H1 (cell line): Measurements from ENCODE around the gene LDLRAD1. TPM values are rescaled to one million over a fixed set of nuclear protein-coding genes. Genes with fewer than 3 reads are reported as not detected.

Source experiments
- FOSL1 ChIP-seq: IDR thresholded peaks from 2 replicates; pipeline ENCODE4 v1.6.1; 2011; ENCODE audit warnings: mild to moderate bottlenecking, low read depth, low read length, moderate library complexity; ENCODE audit not compliant: insufficient read depth
- KDM4A ChIP-seq: IDR thresholded peaks from one replicate; pipeline ENCODE4 v1.7.1; 2012; ENCODE audit warnings: low read depth, mild to moderate bottlenecking, moderate library complexity, low read length, inconsistent platforms; ENCODE audit not compliant: severe bottlenecking
- RAD21 ChIP-seq, 2 experiments: IDR thresholded peaks in 1 of 2; conservative IDR thresholded peaks in 1 of 2; 2 replicates each; pipeline ENCODE4 v1.6.1; 2011; ENCODE audit warnings: low read depth in 2 of 2, low read length in 2 of 2, improper control_type of control experiment in 1 of 2, inconsistent platforms in 1 of 2, mild to moderate bottlenecking in 1 of 2, moderate library complexity in 1 of 2
- SP2 ChIP-seq: IDR thresholded peaks from 2 replicates; pipeline ENCODE4 v1.6.1; 2012; ENCODE audit warnings: mild to moderate bottlenecking, low read length, inconsistent platforms
- TAF7 ChIP-seq: optimal IDR thresholded peaks from 2 replicates; pipeline ENCODE3; 2011; ENCODE audit warnings: low read depth, mild to moderate bottlenecking, inconsistent platforms, low read length, moderate library complexity, borderline replicate concordance
- TCF12 ChIP-seq: IDR thresholded peaks from 2 replicates; pipeline ENCODE4 v1.6.1; 2011; ENCODE audit warnings: low read depth, mild to moderate bottlenecking, low read length
- polyA plus RNA-seq, 7 experiments: library from polyadenylated mRNA; depleted of rRNA in 3 of 7; stranded (reverse) in 5 of 7; unstranded in 2 of 7; fragments of >200 nt in 5 of 7; fragments of 200-250 nt in 2 of 7; gene quantifications; 1 replicate in 5 of 7; 2 replicates in 1 of 7; 4 replicates in 1 of 7; pipeline versions ENCODE4 v1.2.1 to v1.2.3, GENCODE V29; 2011 to 2013; ENCODE audit warnings: missing spikeins in 2 of 7, mixed read lengths in 2 of 7
- total RNA-seq: library from RNA; stranded (reverse); fragmentation: NEBNext Ultra II Directional; extraction: Animal tissue kit (Norgen Biotek cat#: 25700); gene quantifications from 2 replicates; pipeline ENCODE4 v1.2.1, GENCODE V29; 2021
- TF ChIP-seq, protein P1 (sequence below): fragments of 300-600 bp; sonication (generic); IDR thresholded peaks from 2 replicates; pipeline ENCODE4 v1.7.1; 2012; ENCODE audit warnings: low read length, moderate library complexity, mild to moderate bottlenecking, inconsistent platforms; ENCODE audit not compliant: insufficient replicate concordance

The LDLRAD1 gene
- total and polyA plus RNA-seq, 2 of the 8 experiments (the other 6 are each of a cell fraction or from before 2014, with no cell fraction given): not detected

DNA sequence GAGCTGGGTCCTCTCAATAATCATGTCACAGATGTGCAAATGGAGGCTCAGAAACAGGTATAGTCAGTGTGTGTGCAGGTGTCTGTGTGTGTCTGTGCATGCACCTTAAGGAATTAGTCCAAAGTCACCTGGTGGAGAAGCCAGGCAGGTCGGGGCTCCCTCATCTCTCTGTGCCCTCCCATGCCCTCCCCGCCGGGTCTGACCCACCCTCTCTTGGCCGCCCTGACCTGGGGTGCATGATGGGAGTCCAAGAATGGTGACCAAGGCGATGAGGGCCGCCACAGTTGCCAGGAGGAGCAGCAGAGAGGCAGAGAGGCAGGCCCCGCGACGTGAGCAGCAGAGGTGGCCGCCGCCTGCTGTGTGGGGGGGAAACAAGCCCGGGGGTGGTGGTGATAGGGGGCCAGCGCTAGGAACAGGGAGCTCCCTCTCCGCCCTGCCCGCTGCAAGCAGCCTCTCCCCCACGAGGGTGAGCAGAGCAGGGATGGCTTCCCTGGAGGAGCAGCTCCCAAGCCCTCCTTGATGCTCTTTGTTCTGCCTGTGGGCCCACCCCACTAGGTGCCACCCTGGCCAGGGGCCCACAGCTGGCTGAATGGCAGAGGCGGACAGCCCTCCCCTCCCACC lies 3.9 kb downstream of the LDLRAD1 start (continued):
- no peak for TF ChIP-seq SP2
- TF ChIP-seq, protein P1, sequence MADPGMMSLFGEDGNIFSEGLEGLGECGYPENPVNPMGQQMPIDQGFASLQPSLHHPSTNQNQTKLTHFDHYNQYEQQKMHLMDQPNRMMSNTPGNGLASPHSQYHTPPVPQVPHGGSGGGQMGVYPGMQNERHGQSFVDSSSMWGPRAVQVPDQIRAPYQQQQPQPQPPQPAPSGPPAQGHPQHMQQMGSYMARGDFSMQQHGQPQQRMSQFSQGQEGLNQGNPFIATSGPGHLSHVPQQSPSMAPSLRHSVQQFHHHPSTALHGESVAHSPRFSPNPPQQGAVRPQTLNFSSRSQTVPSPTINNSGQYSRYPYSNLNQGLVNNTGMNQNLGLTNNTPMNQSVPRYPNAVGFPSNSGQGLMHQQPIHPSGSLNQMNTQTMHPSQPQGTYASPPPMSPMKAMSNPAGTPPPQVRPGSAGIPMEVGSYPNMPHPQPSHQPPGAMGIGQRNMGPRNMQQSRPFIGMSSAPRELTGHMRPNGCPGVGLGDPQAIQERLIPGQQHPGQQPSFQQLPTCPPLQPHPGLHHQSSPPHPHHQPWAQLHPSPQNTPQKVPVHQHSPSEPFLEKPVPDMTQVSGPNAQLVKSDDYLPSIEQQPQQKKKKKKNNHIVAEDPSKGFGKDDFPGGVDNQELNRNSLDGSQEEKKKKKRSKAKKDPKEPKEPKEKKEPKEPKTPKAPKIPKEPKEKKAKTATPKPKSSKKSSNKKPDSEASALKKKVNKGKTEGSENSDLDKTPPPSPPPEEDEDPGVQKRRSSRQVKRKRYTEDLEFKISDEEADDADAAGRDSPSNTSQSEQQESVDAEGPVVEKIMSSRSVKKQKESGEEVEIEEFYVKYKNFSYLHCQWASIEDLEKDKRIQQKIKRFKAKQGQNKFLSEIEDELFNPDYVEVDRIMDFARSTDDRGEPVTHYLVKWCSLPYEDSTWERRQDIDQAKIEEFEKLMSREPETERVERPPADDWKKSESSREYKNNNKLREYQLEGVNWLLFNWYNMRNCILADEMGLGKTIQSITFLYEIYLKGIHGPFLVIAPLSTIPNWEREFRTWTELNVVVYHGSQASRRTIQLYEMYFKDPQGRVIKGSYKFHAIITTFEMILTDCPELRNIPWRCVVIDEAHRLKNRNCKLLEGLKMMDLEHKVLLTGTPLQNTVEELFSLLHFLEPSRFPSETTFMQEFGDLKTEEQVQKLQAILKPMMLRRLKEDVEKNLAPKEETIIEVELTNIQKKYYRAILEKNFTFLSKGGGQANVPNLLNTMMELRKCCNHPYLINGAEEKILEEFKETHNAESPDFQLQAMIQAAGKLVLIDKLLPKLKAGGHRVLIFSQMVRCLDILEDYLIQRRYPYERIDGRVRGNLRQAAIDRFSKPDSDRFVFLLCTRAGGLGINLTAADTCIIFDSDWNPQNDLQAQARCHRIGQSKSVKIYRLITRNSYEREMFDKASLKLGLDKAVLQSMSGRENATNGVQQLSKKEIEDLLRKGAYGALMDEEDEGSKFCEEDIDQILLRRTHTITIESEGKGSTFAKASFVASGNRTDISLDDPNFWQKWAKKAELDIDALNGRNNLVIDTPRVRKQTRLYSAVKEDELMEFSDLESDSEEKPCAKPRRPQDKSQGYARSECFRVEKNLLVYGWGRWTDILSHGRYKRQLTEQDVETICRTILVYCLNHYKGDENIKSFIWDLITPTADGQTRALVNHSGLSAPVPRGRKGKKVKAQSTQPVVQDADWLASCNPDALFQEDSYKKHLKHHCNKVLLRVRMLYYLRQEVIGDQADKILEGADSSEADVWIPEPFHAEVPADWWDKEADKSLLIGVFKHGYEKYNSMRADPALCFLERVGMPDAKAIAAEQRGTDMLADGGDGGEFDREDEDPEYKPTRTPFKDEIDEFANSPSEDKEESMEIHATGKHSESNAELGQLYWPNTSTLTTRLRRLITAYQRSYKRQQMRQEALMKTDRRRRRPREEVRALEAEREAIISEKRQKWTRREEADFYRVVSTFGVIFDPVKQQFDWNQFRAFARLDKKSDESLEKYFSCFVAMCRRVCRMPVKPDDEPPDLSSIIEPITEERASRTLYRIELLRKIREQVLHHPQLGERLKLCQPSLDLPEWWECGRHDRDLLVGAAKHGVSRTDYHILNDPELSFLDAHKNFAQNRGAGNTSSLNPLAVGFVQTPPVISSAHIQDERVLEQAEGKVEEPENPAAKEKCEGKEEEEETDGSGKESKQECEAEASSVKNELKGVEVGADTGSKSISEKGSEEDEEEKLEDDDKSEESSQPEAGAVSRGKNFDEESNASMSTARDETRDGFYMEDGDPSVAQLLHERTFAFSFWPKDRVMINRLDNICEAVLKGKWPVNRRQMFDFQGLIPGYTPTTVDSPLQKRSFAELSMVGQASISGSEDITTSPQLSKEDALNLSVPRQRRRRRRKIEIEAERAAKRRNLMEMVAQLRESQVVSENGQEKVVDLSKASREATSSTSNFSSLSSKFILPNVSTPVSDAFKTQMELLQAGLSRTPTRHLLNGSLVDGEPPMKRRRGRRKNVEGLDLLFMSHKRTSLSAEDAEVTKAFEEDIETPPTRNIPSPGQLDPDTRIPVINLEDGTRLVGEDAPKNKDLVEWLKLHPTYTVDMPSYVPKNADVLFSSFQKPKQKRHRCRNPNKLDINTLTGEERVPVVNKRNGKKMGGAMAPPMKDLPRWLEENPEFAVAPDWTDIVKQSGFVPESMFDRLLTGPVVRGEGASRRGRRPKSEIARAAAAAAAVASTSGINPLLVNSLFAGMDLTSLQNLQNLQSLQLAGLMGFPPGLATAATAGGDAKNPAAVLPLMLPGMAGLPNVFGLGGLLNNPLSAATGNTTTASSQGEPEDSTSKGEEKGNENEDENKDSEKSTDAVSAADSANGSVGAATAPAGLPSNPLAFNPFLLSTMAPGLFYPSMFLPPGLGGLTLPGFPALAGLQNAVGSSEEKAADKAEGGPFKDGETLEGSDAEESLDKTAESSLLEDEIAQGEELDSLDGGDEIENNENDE: no peak
- no peak for TF ChIP-seq FOSL1
- TF ChIP-seq TCF12: no peak
- TF ChIP-seq KDM4A: no peak
- TF ChIP-seq TAF7: no peak
- no peak for TF ChIP-seq RAD21 (IDR thresholded peaks at IDR 0.05 in 1 of 2, conservative IDR thresholded peaks at IDR 0.05 in 1 of 2; ENCODE audit: low read depth in 2 of 2, low read length in 2 of 2)
